Endometrial microvascular endothelial cells (primary cell): ENCODE measurements around the gene SLC32A1. TPM values are rescaled to one million over a fixed set of nuclear protein-coding genes. Genes with fewer than 3 reads are reported as not detected.

ENCODE experiments used
- in situ Hi-C: cut with HindIII; loops from 2 replicates; pipeline ENCODE4 v1.10.0; 2017; ENCODE audit warnings: low sequenced_read_pairs, low pct_unique_long_range_greater_than_20kb; ENCODE audit errors: inconsistent ontology term
- total RNA-seq: library from RNA; depleted of rRNA; stranded (reverse); fragments of >200 nt; gene quantifications from one replicate; pipeline ENCODE4 v1.2.3, GENCODE V29; 2015; ENCODE audit errors: inconsistent ontology term

The SLC32A1 gene
- total RNA-seq, 1 donor from 2014 or later = not detected

DNA sequence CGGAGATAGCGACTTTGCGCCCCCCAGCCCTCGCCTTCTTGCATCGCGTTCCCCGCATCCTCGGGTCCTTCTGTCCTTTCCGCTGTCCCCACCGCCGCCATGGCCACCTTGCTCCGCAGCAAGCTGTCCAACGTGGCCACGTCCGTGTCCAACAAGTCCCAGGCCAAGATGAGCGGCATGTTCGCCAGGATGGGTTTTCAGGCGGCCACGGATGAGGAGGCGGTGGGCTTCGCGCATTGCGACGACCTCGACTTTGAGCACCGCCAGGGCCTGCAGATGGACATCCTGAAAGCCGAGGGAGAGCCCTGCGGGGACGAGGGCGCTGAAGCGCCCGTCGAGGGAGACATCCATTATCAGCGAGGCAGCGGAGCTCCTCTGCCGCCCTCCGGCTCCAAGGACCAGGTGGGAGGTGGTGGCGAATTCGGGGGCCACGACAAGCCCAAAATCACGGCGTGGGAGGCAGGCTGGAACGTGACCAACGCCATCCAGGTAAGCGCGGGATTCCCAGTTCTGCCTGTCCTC, 401 bp downstream of the SLC32A1 start:
- in situ Hi-C loops = no loop called here

DNA sequence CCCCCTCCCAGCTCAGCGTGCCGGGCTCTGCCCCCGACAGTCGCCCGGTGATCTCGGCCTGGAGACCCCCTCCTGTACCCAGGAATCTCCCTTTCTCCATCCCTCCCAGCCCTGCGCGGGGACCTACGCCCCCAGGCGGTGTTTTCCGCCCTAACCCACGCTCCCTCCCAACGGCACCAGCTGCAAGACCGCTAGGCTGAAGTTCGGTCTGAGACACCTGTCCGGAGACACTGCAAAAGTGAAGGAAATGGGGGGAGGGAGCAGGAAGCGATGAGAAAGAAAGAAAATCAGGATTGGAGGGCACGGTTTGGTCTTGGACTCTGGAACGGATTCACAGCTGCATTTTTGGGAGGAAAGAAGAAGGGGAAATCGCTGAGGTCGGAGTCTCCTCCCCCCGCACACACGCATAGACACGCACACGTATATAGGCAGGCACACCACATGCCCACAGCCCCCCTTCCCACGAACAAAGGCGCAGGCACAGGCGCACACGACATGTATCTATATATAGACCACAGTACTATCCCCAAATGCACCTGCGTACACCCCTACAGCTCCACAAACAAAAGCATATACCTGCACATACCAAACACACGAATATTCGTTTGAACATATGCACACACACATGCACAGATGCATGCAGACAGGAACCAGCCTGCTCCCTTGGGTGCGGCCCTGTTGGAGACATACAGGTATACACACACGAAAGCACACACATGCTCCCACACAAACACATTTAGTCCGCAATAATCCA, 1.0 kb downstream of the SLC32A1 start:
- in situ Hi-C loops = no loop called here

DNA sequence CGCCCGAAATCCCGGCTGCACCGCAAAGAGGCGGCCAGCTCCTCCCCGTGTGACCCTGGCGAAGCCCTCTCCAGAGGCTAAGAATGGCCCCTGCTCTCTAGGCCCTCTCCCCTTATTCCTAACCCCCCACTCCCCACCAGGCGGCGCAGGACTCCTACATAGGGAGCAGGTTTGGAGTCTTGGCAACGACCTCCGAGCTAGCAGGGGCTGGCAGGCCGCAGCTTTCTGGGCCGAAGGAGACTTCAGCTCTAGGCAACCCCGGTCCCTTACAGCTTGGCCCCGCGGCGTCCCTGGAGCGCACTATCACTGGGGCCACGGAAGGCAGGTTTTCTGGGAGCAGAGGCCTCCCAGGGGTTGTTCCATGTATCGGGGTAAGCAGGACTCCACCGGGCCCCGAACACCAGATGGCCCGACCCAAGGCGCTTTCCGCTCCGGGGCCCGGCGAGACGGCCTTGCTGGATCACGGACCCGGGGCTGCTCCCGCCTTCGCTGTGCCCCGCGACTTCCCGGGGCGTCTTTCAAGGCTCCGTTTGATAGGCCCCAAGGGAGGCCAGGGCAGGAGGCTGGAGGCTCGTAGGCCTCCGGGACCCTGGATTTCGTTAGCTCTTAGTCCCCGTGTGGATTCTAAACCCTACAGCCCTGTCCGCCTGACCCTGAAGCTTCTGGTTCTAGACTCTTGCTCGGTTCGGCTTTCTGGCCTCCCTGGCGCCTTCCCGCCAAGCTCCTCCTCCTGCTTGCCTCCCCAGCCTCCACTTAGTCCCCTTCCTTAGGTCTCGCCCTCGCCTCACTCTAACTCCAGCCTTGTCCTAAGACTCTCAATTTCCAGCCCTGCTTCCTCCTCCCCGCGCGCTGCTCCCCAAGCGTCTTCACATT, 1.9 kb downstream of the SLC32A1 start:
- in situ Hi-C loops = no loop called here

DNA sequence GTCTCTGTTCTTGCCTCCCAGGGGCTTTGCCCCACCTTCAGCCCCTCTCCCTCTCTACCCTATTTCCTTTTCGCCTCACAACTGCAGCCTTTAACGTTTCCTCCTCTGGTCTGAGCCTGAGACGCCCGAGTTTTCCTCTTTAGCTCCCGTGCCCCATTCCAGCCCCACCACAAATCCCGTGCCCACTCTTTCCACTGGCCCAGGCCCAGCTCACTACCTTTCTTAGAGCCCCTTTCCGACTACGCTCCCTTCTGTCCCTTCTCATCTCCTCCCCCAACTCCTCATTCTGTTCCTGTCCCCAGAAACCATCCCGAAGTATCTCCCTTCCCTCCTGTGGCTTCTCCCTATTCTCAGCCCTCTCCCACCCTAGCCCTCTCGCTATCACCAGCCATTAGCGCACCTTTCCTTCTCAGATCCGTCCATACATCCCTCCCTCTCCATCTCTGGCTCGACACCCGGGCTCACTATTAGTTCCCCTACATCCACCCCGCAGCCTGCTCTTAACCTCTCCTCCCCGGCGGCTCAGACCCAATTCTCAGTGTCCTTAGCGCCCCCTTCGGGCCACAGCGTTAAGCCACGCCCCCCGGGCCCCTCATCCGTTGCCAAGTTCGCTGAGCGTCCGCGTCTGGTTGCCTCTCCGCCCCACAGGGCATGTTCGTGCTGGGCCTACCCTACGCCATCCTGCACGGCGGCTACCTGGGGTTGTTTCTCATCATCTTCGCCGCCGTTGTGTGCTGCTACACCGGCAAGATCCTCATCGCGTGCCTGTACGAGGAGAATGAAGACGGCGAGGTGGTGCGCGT, 2.7 kb downstream of the SLC32A1 start:
- in situ Hi-C loops = no loop called here

DNA sequence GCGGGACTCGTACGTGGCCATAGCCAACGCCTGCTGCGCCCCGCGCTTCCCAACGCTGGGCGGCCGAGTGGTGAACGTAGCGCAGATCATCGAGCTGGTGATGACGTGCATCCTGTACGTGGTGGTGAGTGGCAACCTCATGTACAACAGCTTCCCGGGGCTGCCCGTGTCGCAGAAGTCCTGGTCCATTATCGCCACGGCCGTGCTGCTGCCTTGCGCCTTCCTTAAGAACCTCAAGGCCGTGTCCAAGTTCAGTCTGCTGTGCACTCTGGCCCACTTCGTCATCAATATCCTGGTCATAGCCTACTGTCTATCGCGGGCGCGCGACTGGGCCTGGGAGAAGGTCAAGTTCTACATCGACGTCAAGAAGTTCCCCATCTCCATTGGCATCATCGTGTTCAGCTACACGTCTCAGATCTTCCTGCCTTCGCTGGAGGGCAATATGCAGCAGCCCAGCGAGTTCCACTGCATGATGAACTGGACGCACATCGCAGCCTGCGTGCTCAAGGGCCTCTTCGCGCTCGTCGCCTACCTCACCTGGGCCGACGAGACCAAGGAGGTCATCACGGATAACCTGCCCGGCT, 3.4 kb downstream of the SLC32A1 start:
- in situ Hi-C loops = no loop called here

DNA sequence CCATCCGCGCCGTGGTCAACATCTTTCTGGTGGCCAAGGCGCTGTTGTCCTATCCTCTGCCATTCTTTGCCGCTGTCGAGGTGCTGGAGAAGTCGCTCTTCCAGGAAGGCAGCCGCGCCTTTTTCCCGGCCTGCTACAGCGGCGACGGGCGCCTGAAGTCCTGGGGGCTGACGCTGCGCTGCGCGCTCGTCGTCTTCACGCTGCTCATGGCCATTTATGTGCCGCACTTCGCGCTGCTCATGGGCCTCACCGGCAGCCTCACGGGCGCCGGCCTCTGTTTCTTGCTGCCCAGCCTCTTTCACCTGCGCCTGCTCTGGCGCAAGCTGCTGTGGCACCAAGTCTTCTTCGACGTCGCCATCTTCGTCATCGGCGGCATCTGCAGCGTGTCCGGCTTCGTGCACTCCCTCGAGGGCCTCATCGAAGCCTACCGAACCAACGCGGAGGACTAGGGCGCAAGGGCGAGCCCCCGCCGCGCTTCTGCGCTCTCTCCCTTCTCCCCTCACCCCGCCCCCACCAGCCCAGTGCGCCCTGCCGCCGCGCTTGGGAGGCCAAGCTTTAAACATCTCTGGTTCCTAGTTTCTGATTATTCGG, 4.0 kb downstream of the SLC32A1 start:
- in situ Hi-C loops = no loop called here

DNA sequence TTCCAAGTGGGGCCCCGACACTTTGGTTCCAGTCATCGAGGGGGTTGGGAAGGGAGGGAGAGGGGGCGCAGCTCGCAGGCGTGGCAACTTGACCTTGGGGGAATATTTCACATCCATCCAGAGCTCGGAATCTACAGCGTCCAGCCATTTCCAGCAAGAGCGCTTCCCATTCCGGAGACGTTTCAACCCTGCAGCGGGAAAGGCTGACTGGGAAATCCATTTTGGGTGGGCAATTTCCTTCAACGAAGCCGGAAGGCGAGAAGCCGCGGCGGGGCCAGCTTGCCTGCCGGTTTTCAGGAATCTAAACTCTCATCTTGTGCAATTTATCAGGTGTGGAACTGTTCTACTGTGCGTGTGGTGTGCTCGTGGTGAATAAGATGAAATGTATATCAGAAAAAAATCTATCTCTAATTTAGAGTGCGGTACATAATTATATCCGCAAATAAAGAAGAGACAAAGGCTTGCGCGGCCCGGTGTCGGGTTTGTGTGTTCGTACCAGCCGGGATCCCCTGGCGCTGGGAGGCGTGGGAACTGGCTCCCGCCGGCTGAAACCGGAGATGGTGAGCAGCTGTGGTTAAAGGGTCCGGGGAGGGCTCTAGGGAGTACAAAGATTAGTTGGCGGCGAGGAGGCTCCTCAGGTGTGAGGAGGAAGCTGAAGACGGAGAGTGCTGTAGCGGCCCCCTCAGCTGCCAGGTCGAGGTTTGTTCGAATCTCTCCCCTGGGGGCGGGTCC, 4.8 kb downstream of the SLC32A1 start:
- in situ Hi-C loops = no loop called here

DNA sequence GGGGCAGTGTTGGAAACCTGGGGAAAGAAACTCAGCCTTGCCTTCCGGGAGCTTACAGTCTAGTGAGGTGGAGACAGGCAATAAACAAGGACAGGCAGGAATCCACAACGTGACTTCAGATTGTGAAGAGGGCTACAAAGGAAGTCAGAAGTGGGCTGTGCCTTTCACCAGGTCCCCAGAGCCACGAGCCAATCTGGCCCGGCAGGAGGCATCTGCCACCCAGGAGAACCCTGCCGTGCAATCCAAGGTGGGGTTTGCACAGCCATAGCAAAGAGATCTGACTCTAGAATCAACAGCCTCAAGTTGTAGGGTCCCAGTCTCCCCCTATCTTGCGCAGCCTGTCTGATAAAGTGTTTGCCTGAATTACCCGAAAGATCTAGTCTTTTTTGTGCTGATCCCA, 5.5 kb downstream of the SLC32A1 start:
- in situ Hi-C loops = no loop called here

DNA sequence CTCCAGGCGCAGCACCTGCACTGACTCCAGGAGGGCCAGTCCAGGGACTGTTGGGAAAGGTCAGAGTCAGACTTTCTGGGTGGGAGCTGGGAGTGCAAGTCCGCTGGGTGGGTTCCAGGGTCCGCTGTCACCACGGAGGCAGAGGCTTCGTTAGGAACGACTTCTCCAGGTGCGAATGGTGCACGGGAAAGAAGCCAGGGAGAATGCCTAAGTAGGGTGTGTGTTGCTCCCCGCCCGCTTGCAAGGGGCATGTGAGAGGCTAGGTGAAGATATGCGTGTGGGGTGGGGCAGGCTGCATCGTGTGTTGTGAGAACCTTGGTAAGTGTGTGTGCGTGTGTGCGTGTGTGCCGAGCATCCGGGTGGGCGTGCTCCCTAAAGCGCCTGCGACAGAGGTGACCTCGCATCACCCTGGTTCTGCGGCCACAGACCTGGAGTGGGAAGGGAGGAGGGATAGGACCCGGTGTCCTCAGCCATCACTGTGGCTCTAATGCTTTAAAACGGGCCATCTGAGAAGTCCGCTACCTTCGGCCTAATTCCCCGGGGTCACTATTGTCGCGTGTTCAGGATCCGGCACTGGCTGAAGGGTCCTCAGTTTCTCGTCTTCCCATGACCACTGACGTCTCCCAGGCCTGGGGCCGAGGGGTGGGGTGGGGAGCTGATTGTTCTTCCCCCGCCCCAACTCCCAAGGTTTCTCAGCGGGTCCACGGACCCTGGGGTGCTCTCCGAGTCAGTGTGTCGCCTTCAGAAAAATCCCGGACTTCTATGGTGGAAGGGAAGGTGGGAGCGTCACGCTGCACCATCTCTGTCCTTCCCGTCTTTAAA, 6.1 kb downstream of the SLC32A1 start:
- in situ Hi-C loops = no loop called here

DNA sequence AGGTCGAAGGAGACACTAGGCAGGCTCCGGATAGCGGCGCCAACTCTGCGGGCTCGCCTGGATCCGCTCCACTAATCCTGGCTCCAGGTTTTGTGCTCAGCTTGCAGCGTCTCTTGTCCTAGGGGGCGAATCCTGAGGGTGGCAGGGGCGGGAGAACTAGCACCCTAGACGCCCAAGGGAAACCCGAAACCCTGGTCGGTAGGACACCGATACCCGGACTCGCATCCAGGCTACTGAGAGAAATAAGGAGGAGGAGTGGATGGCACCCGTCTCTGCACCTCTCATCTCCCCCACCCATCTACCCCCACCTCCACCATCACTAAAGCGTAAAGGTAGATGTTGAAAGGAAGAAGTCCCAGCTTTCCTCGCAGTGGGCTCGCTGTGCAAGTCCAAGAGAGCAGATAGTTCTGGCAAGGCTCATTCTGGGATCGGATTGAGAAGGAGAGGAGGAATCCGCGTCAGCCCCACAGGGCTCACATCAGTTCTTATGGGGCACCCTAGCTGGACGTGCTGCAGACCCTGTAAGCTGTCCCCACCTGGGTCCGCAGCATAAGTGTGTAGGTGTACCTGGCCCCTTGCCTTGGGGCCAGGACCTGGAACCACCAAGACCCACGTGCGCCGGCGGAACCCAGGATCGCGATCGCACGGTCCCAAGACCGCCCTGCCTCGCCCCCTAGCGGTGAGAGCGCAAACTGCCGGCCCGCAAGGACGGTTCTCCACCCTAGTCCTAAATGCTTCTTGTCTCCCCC, 6.9 kb downstream of the SLC32A1 start:
- in situ Hi-C loops = no loop called here

DNA sequence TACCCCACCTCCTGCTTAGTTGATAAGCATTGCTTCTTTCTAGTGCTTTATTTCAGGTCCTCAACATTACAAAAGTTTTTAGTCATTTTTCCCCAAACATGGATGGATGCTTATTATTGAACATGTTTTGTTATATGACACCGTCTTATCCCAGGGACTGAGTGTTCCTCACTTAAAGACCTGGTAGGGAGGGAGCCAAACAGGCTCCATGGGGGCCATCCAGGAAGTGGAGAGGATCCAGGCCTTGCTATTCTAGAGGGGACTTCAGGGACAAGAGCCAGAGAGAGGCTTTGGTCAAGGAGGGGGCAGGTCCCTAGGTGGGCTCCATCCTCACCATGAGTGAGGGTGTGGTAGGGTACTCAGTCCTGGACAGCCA, 7.4 kb downstream of the SLC32A1 start:
- in situ Hi-C loops = no loop called here

DNA sequence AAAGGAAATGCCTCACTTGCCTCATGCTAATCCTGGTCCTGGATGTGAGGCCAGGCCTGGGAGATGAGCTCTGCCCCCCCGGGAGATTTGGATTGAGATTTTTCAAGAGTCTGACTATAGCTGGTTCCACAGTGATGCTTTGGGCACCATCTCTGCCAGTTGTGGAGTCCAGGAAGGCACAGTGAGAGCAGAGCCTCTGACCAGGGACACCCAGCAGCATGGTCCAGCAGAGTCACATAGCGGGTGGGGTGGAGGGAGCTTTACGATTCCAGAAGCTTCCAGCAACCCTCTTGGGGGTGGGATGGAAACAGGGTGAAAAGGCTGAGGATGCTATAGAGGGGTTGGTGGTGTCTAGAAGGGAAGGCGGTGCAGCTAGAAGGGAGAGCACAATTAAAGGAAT, 8.7 kb downstream of the SLC32A1 start:
- in situ Hi-C loops = no loop called here

DNA sequence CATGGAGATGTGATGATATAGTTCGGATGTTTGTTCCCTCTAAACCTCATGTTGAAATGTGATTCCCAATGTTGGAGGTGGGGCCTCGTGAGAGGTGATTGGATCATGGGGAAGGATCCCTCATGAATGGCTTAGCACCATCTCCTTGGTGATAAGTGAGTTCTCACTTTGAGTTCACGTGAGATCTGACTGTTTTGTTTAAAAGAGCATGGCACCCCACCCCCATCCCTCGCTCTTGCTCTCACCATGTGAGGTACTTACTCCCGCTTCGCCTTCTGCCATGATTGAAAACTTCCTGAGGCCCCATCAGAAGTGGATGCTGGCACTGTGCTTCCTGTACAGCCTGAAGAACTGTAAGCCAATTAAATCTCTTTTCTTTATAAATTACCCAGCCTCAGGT, 10.9 kb downstream of the SLC32A1 start:
- in situ Hi-C loops = no loop called here

DNA sequence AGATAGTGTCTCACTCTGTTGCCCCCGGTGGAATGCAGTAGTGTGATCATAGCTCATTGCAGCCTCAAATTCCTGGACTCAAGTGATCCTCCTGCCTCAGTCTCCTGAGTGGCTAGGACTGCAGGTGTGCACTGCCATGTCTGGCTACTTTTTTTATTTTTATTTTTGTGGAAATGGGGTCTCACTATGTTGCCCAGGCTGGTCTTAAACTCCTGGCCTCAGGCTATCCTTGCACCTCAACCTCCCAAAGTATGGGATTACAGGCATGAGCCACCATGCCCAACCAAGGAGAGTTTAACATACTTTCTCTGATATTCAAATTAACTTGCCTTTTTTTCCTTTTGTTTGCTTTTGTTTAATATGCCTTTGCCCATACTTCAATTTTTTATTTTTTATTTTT, 13.6 kb downstream of the SLC32A1 start:
- in situ Hi-C loops = no loop called here

DNA sequence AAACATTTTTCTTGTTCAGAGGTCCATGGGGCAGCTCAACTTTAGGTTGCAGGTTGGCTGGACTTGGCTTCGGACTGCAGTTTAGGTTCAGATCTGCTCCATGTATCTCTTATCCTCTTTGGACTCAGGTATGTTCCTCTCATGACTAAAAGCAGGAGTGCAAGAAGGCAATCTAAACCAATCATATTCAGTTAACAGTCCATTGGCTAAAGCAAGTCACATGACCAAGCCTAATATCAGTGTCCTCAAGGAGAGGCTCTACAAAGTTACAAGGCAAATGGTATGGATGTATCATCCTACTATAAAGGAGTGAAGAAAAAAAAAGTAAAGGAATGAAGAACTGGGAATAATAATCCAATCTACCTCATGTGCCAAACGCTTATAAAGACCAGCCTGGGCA, 21.5 kb downstream of the SLC32A1 start:
- in situ Hi-C loops = no loop called here

DNA sequence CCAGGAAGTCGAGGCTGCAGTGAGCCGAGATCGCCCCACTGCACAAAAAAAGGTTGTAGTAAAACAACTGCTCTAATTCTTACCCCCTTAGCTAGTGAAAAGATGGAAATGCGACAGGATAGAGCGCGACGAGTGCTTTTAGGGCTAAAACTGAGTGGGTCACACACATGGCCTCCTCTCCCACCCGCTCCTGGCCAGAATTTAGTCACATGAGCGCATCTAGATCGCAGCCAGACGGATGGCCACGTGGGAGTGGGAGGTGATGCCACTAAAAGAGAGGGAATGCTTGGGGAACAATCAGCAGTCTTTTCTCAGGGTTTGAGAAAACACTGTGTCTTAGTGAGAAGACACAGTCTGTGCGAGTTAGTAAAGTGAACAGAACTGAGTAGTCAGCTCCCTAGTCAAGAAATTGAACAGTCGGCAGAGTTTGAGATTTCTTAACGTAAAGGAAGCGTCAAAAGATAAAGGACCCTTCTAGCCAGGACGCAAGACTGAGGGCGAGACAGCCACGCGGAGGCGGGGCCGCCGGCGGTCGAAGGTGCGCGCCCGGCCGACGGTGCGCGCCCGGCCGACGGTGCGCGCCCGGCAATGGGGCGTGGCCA, 23.3 kb downstream of the SLC32A1 start:
- in situ Hi-C loops = no loop called here
